Muscle of leg (tissue), 11 donors: Measurements from ENCODE around the gene ZNF566. TPM values are rescaled to one million over a fixed set of nuclear protein-coding genes. Genes with fewer than 3 reads are reported as not detected.
"Not testable (repeated sequence)": the region's sequence is repeated elsewhere in the genome, so short reads cannot be mapped to it uniquely, and the experiment has no call there.

ENCODE experiments used
- DNase-seq: peaks from one replicate; pipeline ENCODE4 v3.0.0; 2013
- H3K27ac ChIP-seq: one replicate; pipeline ENCODE4 v1.5.1; 2013; ENCODE audit warnings: mild to moderate bottlenecking, low read length, control low read depth
- H3K27me3 ChIP-seq: one replicate; pipeline ENCODE4 v1.6.1; 2013; ENCODE audit warnings: low read length; ENCODE audit not compliant: control insufficient read depth, insufficient read depth
- H3K36me3 ChIP-seq: one replicate; pipeline ENCODE4 v1.6.1; 2013; ENCODE audit warnings: low read length; ENCODE audit not compliant: control insufficient read depth, insufficient read depth
- H3K4me1 ChIP-seq: one replicate; pipeline ENCODE4 v1.6.1; 2013; ENCODE audit warnings: low read length; ENCODE audit not compliant: control insufficient read depth, insufficient read depth
- H3K4me3 ChIP-seq: one replicate; pipeline ENCODE4 v1.5.1; 2013; ENCODE audit warnings: low read length, control low read depth
- H3K9me3 ChIP-seq: replicated peaks from 2 replicates; pipeline ENCODE4 v1.6.1; 2013; ENCODE audit warnings: low read depth, low read length; ENCODE audit not compliant: control insufficient read depth
- WGBS: methylation state at CpG from one replicate; pipeline ENCODE4 v1.1.5; 2013; ENCODE audit warnings: missing lambda C conversion rate; ENCODE audit not compliant: insufficient coverage; 5-methylcytosine and 5-hydroxymethylcytosine counted together
- polyA plus RNA-seq, 8 donors: library from polyadenylated mRNA; unstranded; fragments of 120-200 nt; gene quantifications; one replicate each; pipeline versions ENCODE4 v1.2.1 to v1.2.3, GENCODE V29; 2013; ENCODE audit warnings: inconsistent platforms in 1 of 8, low replicate concordance in 1 of 8; ENCODE audit not compliant: insufficient read length in 8 of 8, insufficient read depth in 1 of 8
- total RNA-seq: library from RNA; stranded (reverse); fragments of 120-200 nt; gene quantifications from one replicate; pipeline ENCODE4 v1.2.4, GENCODE V29; 2013

Gene ZNF566
- total and polyA plus RNA-seq, 9 donors = 7.1 to 17.0 (median 9.1) TPM

GRCh38 chr19:36501973-36502372 is 12.6 kb upstream of the ZNF566 start:
- DNase-seq = no peak
- no peak overlapping the region for H3K27ac ChIP-seq
- H3K4me3 ChIP-seq = no peak overlapping the region
- peaks cover 48% of the 10 kb centered on the region for H3K9me3 ChIP-seq
- H3K27me3 ChIP-seq = no peaks in the 10 kb centered on the region
- H3K4me1 ChIP-seq = no peaks in the 10 kb centered on the region
- H3K36me3 ChIP-seq = no peaks in the 10 kb centered on the region
- 100% methylated on average over 1 of the region's 5 CpGs for WGBS

DNA sequence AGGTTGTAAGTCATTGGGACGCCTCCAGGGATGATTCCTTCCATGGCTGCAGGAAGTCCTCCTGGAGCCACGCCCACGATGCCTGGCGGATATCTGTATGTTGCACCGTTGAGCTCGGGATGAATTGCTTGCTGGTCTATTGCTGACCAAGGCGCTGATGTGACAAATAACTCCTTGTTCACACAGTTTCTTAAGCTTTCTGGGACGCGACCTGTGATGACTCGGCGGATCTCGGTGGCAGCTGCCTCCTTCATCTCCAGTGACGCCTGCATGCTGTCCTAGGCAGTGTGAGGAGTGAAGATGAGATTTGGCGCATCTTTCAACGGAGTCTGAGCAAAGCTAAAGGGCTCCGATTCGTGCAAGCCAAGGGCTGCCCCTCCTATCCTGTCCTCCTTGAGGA is 7.6 kb upstream of the ZNF566 start:
- H3K27ac ChIP-seq = no peak overlapping the region
- no peak for DNase-seq
- H3K4me3 ChIP-seq = no peak overlapping the region
- no peaks in the 10 kb centered on the region for H3K27me3 ChIP-seq
- 89% methylated on average over 7 of the region's 17 CpGs for WGBS
- H3K9me3 ChIP-seq = peaks cover 29% of the 10 kb centered on the region
- no peaks in the 10 kb centered on the region for H3K36me3 ChIP-seq
- H3K4me1 ChIP-seq = no peaks in the 10 kb centered on the region

DNA sequence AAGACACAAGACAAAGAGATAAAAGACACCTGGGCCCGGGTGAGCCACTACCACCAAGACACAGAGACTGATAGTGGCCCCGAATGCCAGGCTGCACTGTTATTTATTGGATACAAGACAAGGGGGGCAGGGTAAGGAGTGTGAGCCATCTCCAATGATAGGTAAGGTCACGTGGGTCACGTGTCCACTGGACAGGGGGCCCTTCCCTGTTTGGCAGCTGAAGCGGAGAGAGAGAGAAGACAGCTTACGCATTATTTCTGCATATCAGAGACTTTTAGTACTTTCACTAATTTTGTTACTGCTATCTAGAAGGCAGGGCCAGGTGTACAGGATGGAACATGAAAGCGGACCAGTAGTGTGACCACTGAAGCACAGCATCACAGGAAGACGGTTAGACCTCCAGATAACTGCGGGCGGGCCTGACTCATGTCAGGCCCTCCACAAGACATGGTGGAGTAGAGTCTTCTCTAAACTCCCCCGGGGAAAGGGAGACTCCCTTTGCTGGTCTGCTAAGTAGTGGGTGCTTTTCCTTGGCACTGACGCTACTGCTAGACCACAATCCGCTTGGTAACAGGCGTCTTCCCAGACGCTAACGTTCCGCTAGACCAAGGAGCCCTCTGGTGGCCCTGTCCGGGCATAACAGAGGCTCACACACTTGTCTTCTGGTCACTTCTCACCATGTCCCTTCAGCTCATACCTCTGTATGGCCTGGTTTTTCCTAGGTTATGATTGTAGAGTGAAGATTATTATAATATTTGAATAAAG is 3.5 kb upstream of the ZNF566 start:
- peaks cover 16% of the 10 kb centered on the region for H3K9me3 ChIP-seq
- not testable (repeated sequence) for H3K36me3 ChIP-seq, H3K27ac ChIP-seq, H3K4me3 ChIP-seq, H3K27me3 ChIP-seq, H3K4me1 ChIP-seq
- 61% methylated on average over 13 of the region's 18 CpGs for WGBS
- peak; percentile 28 for DNase-seq

DNA sequence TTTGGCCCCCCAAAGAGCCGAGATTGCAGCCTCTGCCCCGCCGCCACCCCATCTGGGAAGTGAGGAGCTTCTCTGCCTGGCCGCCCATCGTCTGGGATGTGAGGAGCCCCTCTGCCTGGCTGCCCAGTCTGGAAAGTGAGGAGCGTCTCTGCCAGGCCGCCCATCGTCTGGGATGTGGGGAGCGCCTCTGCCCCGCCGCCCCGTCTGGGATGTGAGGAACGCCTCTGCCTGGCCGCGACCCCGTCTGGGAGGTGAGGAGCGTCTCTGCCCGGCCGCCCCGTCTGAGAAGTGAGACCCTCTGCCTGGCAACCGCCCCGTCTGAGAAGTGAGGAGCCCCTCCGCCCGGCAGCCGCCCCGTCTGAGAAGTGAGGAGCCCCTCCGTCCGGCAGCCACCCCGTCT is 1.5 kb upstream of the ZNF566 start:
- not testable (repeated sequence) for H3K9me3 ChIP-seq, DNase-seq, H3K27me3 ChIP-seq, H3K4me1 ChIP-seq, H3K4me3 ChIP-seq, H3K36me3 ChIP-seq, H3K27ac ChIP-seq
- 90% methylated on average over 4 of the region's 29 CpGs for WGBS

DNA sequence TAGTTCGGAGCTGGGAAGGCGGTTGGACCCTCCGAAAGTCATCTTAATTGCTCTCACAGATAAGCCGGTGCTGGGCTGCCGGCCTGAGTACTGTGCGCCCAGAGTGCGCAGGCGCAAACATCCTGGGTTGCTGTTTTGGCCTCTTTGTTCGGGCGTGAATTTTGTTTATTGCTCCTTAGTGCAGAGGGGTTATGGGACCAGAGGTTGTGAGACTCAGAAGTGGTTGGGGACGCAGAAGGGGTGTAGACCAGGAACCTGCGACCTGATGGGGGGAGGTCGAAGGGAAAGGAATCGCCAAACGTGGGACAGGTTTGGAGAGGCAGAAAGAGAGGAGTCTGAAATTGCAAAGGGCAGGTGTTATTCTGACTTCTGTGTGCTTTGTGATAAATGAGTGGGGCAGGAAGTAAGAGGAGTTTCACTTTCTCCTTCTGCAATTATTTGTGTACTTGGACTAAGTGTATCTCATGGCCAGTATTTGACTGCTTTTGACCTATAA is 607 bp upstream of the ZNF566 start:
- H3K27ac ChIP-seq = peak overlapping the region; percentile 99
- 9% methylated on average over 15 of the region's 15 CpGs for WGBS
- H3K27me3 ChIP-seq = no peaks in the 10 kb centered on the region
- peak; percentile 98 for DNase-seq
- H3K4me1 ChIP-seq = peaks cover 5% of the 10 kb centered on the region
- peak overlapping the region; percentile 87 for H3K4me3 ChIP-seq
- no peaks in the 10 kb centered on the region for H3K36me3 ChIP-seq
- H3K9me3 ChIP-seq = peaks cover 4% of the 10 kb centered on the region

DNA sequence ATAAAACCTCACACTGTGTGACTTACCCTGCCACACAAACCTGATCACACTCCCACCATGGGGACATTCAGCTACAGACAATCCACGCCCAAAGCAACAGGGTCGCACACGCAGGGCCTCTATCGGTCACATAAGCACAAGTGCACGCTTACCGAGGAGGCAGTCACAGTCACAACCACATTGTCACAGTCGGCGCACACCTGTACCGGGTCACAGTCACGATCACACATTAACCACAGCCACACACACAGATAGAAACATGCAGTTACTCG is 579 bp downstream of the ZNF566 start:
- H3K27ac ChIP-seq = peak overlapping the region; percentile 99
- H3K36me3 ChIP-seq = no peaks in the 10 kb centered on the region
- DNase-seq = peak; percentile 35
- 1% methylated on average over 11 of the region's 11 CpGs for whole genome bisulfite sequencing
- H3K4me3 ChIP-seq = peak overlapping the region; percentile 87
- no peaks in the 10 kb centered on the region for H3K27me3 ChIP-seq
- H3K4me1 ChIP-seq = peaks cover 5% of the 10 kb centered on the region
- peaks cover 6% of the 10 kb centered on the region for H3K9me3 ChIP-seq

GRCh38 chr19:36488118-36488845 is 1.1 kb downstream of the ZNF566 start:
- no peaks in the 10 kb centered on the region for H3K36me3 ChIP-seq
- no peak for DNase-seq
- H3K4me1 ChIP-seq = peaks cover 5% of the 10 kb centered on the region
- H3K4me3 ChIP-seq = peak overlapping the region; percentile 87
- no CpG with 5 or more reads among the region's 9 CpGs for WGBS
- H3K27ac ChIP-seq = no peak overlapping the region
- no peaks in the 10 kb centered on the region for H3K27me3 ChIP-seq
- H3K9me3 ChIP-seq = peaks cover 6% of the 10 kb centered on the region

DNA sequence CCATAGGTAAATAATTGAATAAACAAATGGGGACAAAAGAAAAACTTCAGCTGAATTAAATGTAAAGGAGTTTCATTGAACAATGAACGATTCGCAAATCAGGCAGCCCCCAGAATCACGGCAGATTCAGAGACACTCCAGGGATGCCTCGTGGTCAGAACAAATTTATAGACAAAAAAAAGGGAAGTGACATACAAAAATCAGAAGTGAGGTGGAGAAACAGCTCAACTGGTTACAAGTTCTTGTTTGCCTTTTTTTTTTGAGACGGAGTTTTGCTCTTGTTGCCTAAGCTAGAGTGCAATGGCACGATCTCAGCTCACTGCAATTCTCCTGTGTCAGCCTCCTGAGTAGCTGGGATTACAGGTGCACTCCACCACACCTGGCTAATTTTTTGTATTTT is 5.7 kb downstream of the ZNF566 start:
- WGBS = 100% methylated on average over 4 of the region's 6 CpGs

DNA sequence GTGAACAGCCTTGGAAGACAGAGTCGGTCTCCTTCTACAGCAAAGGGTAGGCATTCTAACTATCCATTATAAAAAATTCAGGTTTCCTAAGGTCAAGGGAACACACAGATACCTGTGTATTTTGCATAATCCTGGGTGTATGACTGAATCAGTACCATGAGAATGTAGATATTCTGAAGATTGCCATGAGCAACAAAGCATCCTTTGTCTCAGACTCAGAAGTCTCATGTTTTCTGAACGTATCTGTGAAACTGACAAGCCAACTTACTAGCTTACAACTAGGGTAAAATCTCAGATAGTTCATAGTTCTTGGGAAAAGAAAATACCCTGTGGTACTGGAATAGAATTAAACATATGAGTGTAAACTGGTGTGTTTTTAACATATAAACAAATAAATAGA is 6.5 kb downstream of the ZNF566 start:
- DNase-seq = no peak
- Histone ChIP-seq H3K36me3 (no peaks in the 10 kb centered on the region), H3K4me1 (peaks cover under 1% of the 10 kb centered on the region), H3K4me3 (no peak overlapping the region), H3K9me3 (peaks cover 3% of the 10 kb centered on the region), H3K27me3 (no peaks in the 10 kb centered on the region), H3K27ac (no peak overlapping the region)
- no CpG with 5 or more reads among the region's 2 CpGs for WGBS

More for the DNA sequence above, 5.7 kb downstream of the ZNF566 start:
- peaks cover 3% of the 10 kb centered on the region for H3K9me3 ChIP-seq
- no peak overlapping the region for H3K4me3 ChIP-seq
- H3K4me1 ChIP-seq = peaks cover 2% of the 10 kb centered on the region
- no peak for DNase-seq
- H3K27me3 ChIP-seq = no peaks in the 10 kb centered on the region
- no peaks in the 10 kb centered on the region for H3K36me3 ChIP-seq
- H3K27ac ChIP-seq = no peak overlapping the region

DNA sequence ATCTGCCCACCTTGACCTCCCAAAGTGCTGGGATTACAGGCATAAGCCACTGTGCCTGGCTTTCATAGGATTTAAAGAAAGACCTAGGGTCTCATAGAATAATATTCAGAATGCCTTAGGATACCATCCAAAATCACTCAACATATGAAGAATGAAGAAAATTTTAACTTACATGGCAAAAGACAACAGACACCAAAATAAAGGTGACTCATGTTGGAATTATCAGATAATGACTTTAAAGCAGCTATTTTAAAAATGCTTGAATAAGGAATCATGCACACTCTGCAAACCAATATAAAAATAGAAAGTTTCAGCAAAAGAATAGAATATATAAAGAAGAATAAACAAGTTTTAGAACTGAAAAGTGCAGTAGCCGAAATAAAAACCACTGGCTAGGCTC is 29.3 kb downstream of the ZNF566 start:
- DNase-seq = no peak
- Histone ChIP-seq H3K27me3 (no peaks in the 10 kb centered on the region), H3K4me1 (no peaks in the 10 kb centered on the region), H3K9me3 (peaks cover 2% of the 10 kb centered on the region), H3K4me3 (no peak overlapping the region), H3K36me3 (no peaks in the 10 kb centered on the region), H3K27ac (no peak overlapping the region)
- no CpG with 5 or more reads among the region's 1 CpG for WGBS
